GM12891 (cell line): ENCODE measurements around the gene ALKBH5.

Experiments
- POLR2A ChIP-seq: IDR thresholded peaks from 2 replicates; pipeline ENCODE4 v1.6.1; 2011; ENCODE audit warnings: low read depth, low read length, control low read depth
- POLR2AphosphoS5 ChIP-seq: IDR thresholded peaks from 2 replicates; pipeline ENCODE4 v1.6.1; 2011; ENCODE audit warnings: low read depth, low read length, control low read depth

GRCh38 chr17:18256776-18257175 lies 73.1 kb downstream of the ALKBH5 start:
- TF ChIP-seq POLR2AphosphoS5 (no peak), POLR2A (no peak)
